ENCODE measurements around the gene TAF11L11.
"Not testable (repeated sequence)": the region's sequence is repeated elsewhere in the genome, so short reads cannot be mapped to it uniquely, and the experiment has no call there.

DNA sequence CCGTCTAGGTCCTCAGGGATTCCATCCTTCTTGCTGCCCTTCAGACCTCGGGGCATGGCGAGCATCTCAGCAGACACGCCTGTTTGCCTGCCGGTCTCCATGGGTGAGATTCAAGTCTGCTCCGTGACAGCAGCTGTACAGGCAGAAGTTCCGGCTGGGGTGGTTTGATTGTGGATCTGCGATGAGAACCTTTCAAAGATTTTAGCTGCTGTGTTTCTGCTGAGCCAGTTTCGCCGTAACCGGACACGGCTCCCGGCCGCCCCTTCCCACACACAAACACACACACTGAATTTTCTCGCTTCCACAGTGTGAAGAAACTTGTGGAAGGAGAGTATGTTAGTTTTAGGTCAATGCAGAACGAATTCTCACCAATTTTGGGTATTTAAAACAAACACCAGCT is 13.1 kb upstream of the TAF11L11 start, which contains the start of gene TAF11L8:
- TF ChIP-seq, protein P1, sequence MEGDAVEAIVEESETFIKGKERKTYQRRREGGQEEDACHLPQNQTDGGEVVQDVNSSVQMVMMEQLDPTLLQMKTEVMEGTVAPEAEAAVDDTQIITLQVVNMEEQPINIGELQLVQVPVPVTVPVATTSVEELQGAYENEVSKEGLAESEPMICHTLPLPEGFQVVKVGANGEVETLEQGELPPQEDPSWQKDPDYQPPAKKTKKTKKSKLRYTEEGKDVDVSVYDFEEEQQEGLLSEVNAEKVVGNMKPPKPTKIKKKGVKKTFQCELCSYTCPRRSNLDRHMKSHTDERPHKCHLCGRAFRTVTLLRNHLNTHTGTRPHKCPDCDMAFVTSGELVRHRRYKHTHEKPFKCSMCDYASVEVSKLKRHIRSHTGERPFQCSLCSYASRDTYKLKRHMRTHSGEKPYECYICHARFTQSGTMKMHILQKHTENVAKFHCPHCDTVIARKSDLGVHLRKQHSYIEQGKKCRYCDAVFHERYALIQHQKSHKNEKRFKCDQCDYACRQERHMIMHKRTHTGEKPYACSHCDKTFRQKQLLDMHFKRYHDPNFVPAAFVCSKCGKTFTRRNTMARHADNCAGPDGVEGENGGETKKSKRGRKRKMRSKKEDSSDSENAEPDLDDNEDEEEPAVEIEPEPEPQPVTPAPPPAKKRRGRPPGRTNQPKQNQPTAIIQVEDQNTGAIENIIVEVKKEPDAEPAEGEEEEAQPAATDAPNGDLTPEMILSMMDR (conservative IDR thresholded peaks at IDR 0.05; ENCODE audit: low read depth, low read length), result not testable (repeated sequence)
- TF ChIP-seq EZH2 (IDR thresholded peaks at IDR 0.05; ENCODE audit: borderline replicate concordance, low read depth, low read length, poor library complexity, severe bottlenecking), result not testable (repeated sequence)

Data from A673 (cell line).